ENCODE results near the gene BAHCC1. TPM values are rescaled to one million over a fixed set of nuclear protein-coding genes. Genes with fewer than 3 reads are reported as not detected.

Gene BAHCC1
- total RNA-seq, 1 donor from 2014 or later: 0.91 TPM

GRCh38 chr17:81470944-81471817, 75.9 kb downstream of the BAHCC1 start:
- H3K36me3 Mint-ChIP-seq (ENCODE audit: low read depth): no peaks in the 10 kb centered on the region
- intact Hi-C loops (cut with micrococcal nuclease): no loop called here
- H3K4me3 Mint-ChIP-seq (ENCODE audit: low read depth): no peak overlapping the region
- no peaks in the 10 kb centered on the region for H3K27me3 Mint-ChIP-seq (ENCODE audit: low read depth)
- no peaks in the 10 kb centered on the region for H3K4me1 Mint-ChIP-seq (ENCODE audit: low read depth)
- H3K9me3 Mint-ChIP-seq: no peaks in the 10 kb centered on the region
- no peak overlapping the region for H3K27ac Mint-ChIP-seq
- no peak for DNase-seq (ENCODE audit: low spot score)

- intact Hi-C loops (cut with micrococcal nuclease): no loop called here
- Mint-ChIP-seq H3K4me1 (ENCODE audit: low read depth) (no peaks in the 10 kb centered on the region), H3K27me3 (ENCODE audit: low read depth) (no peaks in the 10 kb centered on the region), H3K27ac (no peak overlapping the region), H3K36me3 (ENCODE audit: low read depth) (no peaks in the 10 kb centered on the region), H3K4me3 (ENCODE audit: low read depth) (no peak overlapping the region), H3K9me3 (no peaks in the 10 kb centered on the region)
- DNase-seq (ENCODE audit: low spot score): no peak
Observed at GRCh38 chr17:81471818-81472456, 76.7 kb downstream of the BAHCC1 start.

GRCh38 chr17:81473019-81473418, 77.8 kb downstream of the BAHCC1 start:
- Mint-ChIP-seq H3K27ac (no peak overlapping the region), H3K4me3 (ENCODE audit: low read depth) (no peak overlapping the region), H3K27me3 (ENCODE audit: low read depth) (peaks cover 2% of the 10 kb centered on the region), H3K36me3 (ENCODE audit: low read depth) (no peaks in the 10 kb centered on the region), H3K4me1 (ENCODE audit: low read depth) (no peaks in the 10 kb centered on the region), H3K9me3 (no peaks in the 10 kb centered on the region)
- DNase-seq (ENCODE audit: low spot score): no peak
- intact Hi-C loops (cut with micrococcal nuclease): no loop called here

GRCh38 chr17:81474958-81475357, 79.7 kb downstream of the BAHCC1 start:
- Mint-ChIP-seq H3K27me3 (ENCODE audit: low read depth) (peaks cover 10% of the 10 kb centered on the region), H3K27ac (no peak overlapping the region), H3K9me3 (no peaks in the 10 kb centered on the region), H3K4me3 (ENCODE audit: low read depth) (no peak overlapping the region), H3K36me3 (ENCODE audit: low read depth) (no peaks in the 10 kb centered on the region), H3K4me1 (ENCODE audit: low read depth) (no peaks in the 10 kb centered on the region)
- DNase-seq (ENCODE audit: low spot score): no peak
- intact Hi-C loops (cut with micrococcal nuclease): no loop called here

GRCh38 chr17:81476097-81476496, 80.8 kb downstream of the BAHCC1 start:
- Mint-ChIP-seq H3K27ac (no peak overlapping the region), H3K9me3 (no peaks in the 10 kb centered on the region), H3K4me3 (ENCODE audit: low read depth) (no peak overlapping the region), H3K27me3 (ENCODE audit: low read depth) (peaks cover 17% of the 10 kb centered on the region), H3K36me3 (ENCODE audit: low read depth) (no peaks in the 10 kb centered on the region), H3K4me1 (ENCODE audit: low read depth) (no peaks in the 10 kb centered on the region)
- intact Hi-C loops (cut with micrococcal nuclease): no loop called here
- DNase-seq (ENCODE audit: low spot score): no peak

GRCh38 chr17:81476635-81477034, 81.4 kb downstream of the BAHCC1 start:
- H3K36me3 Mint-ChIP-seq (ENCODE audit: low read depth): no peaks in the 10 kb centered on the region
- H3K4me1 Mint-ChIP-seq (ENCODE audit: low read depth): no peaks in the 10 kb centered on the region
- no peak for DNase-seq (ENCODE audit: low spot score)
- H3K27ac Mint-ChIP-seq: no peak overlapping the region
- H3K9me3 Mint-ChIP-seq: no peaks in the 10 kb centered on the region
- peaks cover 18% of the 10 kb centered on the region for H3K27me3 Mint-ChIP-seq (ENCODE audit: low read depth)
- intact Hi-C loops (cut with micrococcal nuclease): no loop called here
- no peak overlapping the region for H3K4me3 Mint-ChIP-seq (ENCODE audit: low read depth)

- H3K9me3 Mint-ChIP-seq: no peaks in the 10 kb centered on the region
- intact Hi-C loops (cut with micrococcal nuclease): no loop called here
- H3K4me1 Mint-ChIP-seq (ENCODE audit: low read depth): peaks cover 2% of the 10 kb centered on the region
- H3K27me3 Mint-ChIP-seq (ENCODE audit: low read depth): peaks cover 23% of the 10 kb centered on the region
- H3K27ac Mint-ChIP-seq: no peak overlapping the region
- H3K4me3 Mint-ChIP-seq (ENCODE audit: low read depth): no peak overlapping the region
- no peak for DNase-seq (ENCODE audit: low spot score)
- H3K36me3 Mint-ChIP-seq (ENCODE audit: low read depth): no peaks in the 10 kb centered on the region
Observed at GRCh38 chr17:81477173-81477572, 81.9 kb downstream of the BAHCC1 start.

- Mint-ChIP-seq H3K4me3 (ENCODE audit: low read depth) (no peak overlapping the region), H3K36me3 (ENCODE audit: low read depth) (no peaks in the 10 kb centered on the region), H3K27ac (no peak overlapping the region), H3K9me3 (no peaks in the 10 kb centered on the region), H3K4me1 (ENCODE audit: low read depth) (peaks cover 2% of the 10 kb centered on the region), H3K27me3 (ENCODE audit: low read depth) (peaks cover 32% of the 10 kb centered on the region)
- DNase-seq (ENCODE audit: low spot score): no peak
- intact Hi-C loops (cut with micrococcal nuclease): no loop called here
Observed at GRCh38 chr17:81478119-81478518, 82.9 kb downstream of the BAHCC1 start.

- no peak for DNase-seq (ENCODE audit: low spot score)
- intact Hi-C loops (cut with micrococcal nuclease): loop anchor here (5.0 kb wide), 2 partner anchors 77 to 92 kb away; no protein-coding TSS in a partner anchor
- Mint-ChIP-seq H3K27me3 (ENCODE audit: low read depth) (peaks cover 32% of the 10 kb centered on the region), H3K27ac (no peak overlapping the region), H3K4me1 (ENCODE audit: low read depth) (peaks cover 2% of the 10 kb centered on the region), H3K4me3 (ENCODE audit: low read depth) (no peak overlapping the region), H3K9me3 (no peaks in the 10 kb centered on the region), H3K36me3 (ENCODE audit: low read depth) (no peaks in the 10 kb centered on the region)
Observed at GRCh38 chr17:81479175-81480071, 84.2 kb downstream of the BAHCC1 start.

GRCh38 chr17:81480140-81481072, 85.1 kb downstream of the BAHCC1 start:
- intact Hi-C loops (cut with micrococcal nuclease): loop anchor here (5.0 kb wide), 2 partner anchors 78 to 93 kb away; no protein-coding TSS in a partner anchor

GRCh38 chr17:81481073-81481799, 86.0 kb downstream of the BAHCC1 start:
- H3K36me3 Mint-ChIP-seq (ENCODE audit: low read depth): no peaks in the 10 kb centered on the region
- H3K4me3 Mint-ChIP-seq (ENCODE audit: low read depth): peak overlapping the region; percentile 70
- intact Hi-C loops (cut with micrococcal nuclease): loop anchor here (5.0 kb wide), 2 partner anchors 79 to 94 kb away; no protein-coding TSS in a partner anchor
- no peaks in the 10 kb centered on the region for H3K9me3 Mint-ChIP-seq
- peak; percentile 51 for DNase-seq (ENCODE audit: low spot score)
- peaks cover 32% of the 10 kb centered on the region for H3K27me3 Mint-ChIP-seq (ENCODE audit: low read depth)
- H3K27ac Mint-ChIP-seq: no peak overlapping the region
- H3K4me1 Mint-ChIP-seq (ENCODE audit: low read depth): peaks cover 6% of the 10 kb centered on the region

More at GRCh38 chr17:81480140-81481072, 85.1 kb downstream of the BAHCC1 start:
- H3K9me3 Mint-ChIP-seq: no peaks in the 10 kb centered on the region
- no peak overlapping the region for H3K27ac Mint-ChIP-seq
- H3K36me3 Mint-ChIP-seq (ENCODE audit: low read depth): no peaks in the 10 kb centered on the region
- no peak for DNase-seq (ENCODE audit: low spot score)
- no peak overlapping the region for H3K4me3 Mint-ChIP-seq (ENCODE audit: low read depth)
- peaks cover 32% of the 10 kb centered on the region for H3K27me3 Mint-ChIP-seq (ENCODE audit: low read depth)
- H3K4me1 Mint-ChIP-seq (ENCODE audit: low read depth): peaks cover 2% of the 10 kb centered on the region

All from activated T-helper 2 cell treated with anti-CD3 and anti-CD28 coated beads, Interferon-gamma antibody, Interleukin-2, Interleukin-4, amounts not matched to agents 10 μg/mL and 5 μg/mL and 100 μg/mL, durations not matched to agents 14 hours and 24 hours and 36 hours (primary cell).